GM19238 (cell line): ENCODE results near the gene CELA2A.
"Not testable (repeated sequence)": the region's sequence is repeated elsewhere in the genome, so short reads cannot be mapped to it uniquely, and the experiment has no call there.

ENCODE experiments used
- DNase-seq: peaks from one replicate; pipeline ENCODE4 v3.0.0; 2011; ENCODE audit warnings: low spot score; ENCODE audit not compliant: insufficient read length

The CELA2A gene

GRCh38 chr1:15424981-15425380, 31.6 kb upstream of the CELA2A start:
- no peak for DNase-seq

- no peak for DNase-seq
These were observed 31.0 kb upstream of the CELA2A start for GRCh38 chr1:15425521-15425920.

GRCh38 chr1:15425958-15426357, 30.6 kb upstream of the CELA2A start:
- no peak for DNase-seq

- no peak for DNase-seq
These were observed 29.8 kb upstream of the CELA2A start for GRCh38 chr1:15426492-15427279.

GRCh38 chr1:15427280-15427666, 29.3 kb upstream of the CELA2A start:
- no peak for DNase-seq

- DNase-seq = not testable (repeated sequence)
These were observed 28.3 kb upstream of the CELA2A start for GRCh38 chr1:15428252-15428651.

GRCh38 chr1:15428815-15429435, 27.6 kb upstream of the CELA2A start:
- DNase-seq = no peak

- no peak for DNase-seq
These were observed 26.8 kb upstream of the CELA2A start for GRCh38 chr1:15429701-15430149.

GRCh38 chr1:15430787-15431570, 25.6 kb upstream of the CELA2A start:
- DNase-seq = peak; percentile 90

- no peak for DNase-seq
These were observed 25.0 kb upstream of the CELA2A start for GRCh38 chr1:15431571-15431948.

- no peak for DNase-seq
These were observed 24.2 kb upstream of the CELA2A start for GRCh38 chr1:15432324-15432723.

- DNase-seq = no peak
These were observed 23.1 kb upstream of the CELA2A start for GRCh38 chr1:15433471-15433870.

- not testable (repeated sequence) for DNase-seq
These were observed 21.8 kb upstream of the CELA2A start for GRCh38 chr1:15434739-15435138.

GRCh38 chr1:15435239-15436077, 21.1 kb upstream of the CELA2A start:
- DNase-seq = no peak

- DNase-seq = no peak
These were observed 19.6 kb upstream of the CELA2A start for GRCh38 chr1:15436881-15437442.

GRCh38 chr1:15439325-15439724, 17.2 kb upstream of the CELA2A start:
- no peak for DNase-seq

- DNase-seq = no peak
These were observed 16.2 kb upstream of the CELA2A start for GRCh38 chr1:15440357-15440756.

- DNase-seq = no peak
These were observed 15.3 kb upstream of the CELA2A start for GRCh38 chr1:15441247-15441646.

GRCh38 chr1:15442119-15442518, 14.4 kb upstream of the CELA2A start:
- DNase-seq = no peak

GRCh38 chr1:15442759-15443158, 13.8 kb upstream of the CELA2A start:
- no peak for DNase-seq

- no peak for DNase-seq
These were observed 13.3 kb upstream of the CELA2A start for GRCh38 chr1:15443281-15443680.
